ENCODE data around the gene DIO3.

The DIO3 gene

GRCh38 chr14:101584055-101584859, 23.0 kb downstream of the DIO3 start:
- no peak for DNase-seq

- DNase-seq, result no peak
Observed at GRCh38 chr14:101585211-101585610, 23.9 kb downstream of the DIO3 start.

GRCh38 chr14:101586531-101587430, 25.5 kb downstream of the DIO3 start:
- DNase-seq, result no peak

- no peak for DNase-seq
Observed at GRCh38 chr14:101587441-101587911, 26.2 kb downstream of the DIO3 start.

- DNase-seq, result no peak
Observed at GRCh38 chr14:101588286-101588975, 27.1 kb downstream of the DIO3 start.

GRCh38 chr14:101588990-101589389, 27.7 kb downstream of the DIO3 start:
- no peak for DNase-seq

- DNase-seq, result no peak
Observed at GRCh38 chr14:101589486-101590015, 28.3 kb downstream of the DIO3 start.

GRCh38 chr14:101590062-101590461, 28.8 kb downstream of the DIO3 start:
- no peak for DNase-seq

GRCh38 chr14:101590616-101591015, 29.3 kb downstream of the DIO3 start:
- no peak for DNase-seq

- DNase-seq, result no peak
Observed at GRCh38 chr14:101591121-101591520, 29.8 kb downstream of the DIO3 start.

GRCh38 chr14:101591582-101591981, 30.3 kb downstream of the DIO3 start:
- DNase-seq, result no peak

GRCh38 chr14:101593411-101594238, 32.3 kb downstream of the DIO3 start:
- DNase-seq, result no peak

GRCh38 chr14:101594511-101595148, 33.3 kb downstream of the DIO3 start:
- DNase-seq, result no peak

GRCh38 chr14:101595349-101595748, 34.1 kb downstream of the DIO3 start:
- DNase-seq, result no peak

GRCh38 chr14:101595887-101596721, 34.8 kb downstream of the DIO3 start:
- peak; percentile 56 for DNase-seq

- no peak for DNase-seq
Observed at GRCh38 chr14:101596742-101597141, 35.4 kb downstream of the DIO3 start.

GRCh38 chr14:101598159-101598558, 36.9 kb downstream of the DIO3 start:
- no peak for DNase-seq

GRCh38 chr14:101598571-101599233, 37.4 kb downstream of the DIO3 start:
- no peak for DNase-seq

GRCh38 chr14:101599234-101599885, 38.1 kb downstream of the DIO3 start:
- DNase-seq, result no peak
